ENCODE results near the gene SND1. TPM values are rescaled to one million over a fixed set of nuclear protein-coding genes. Genes with fewer than 3 reads are reported as not detected.

Gene SND1
- total RNA-seq, 1 donor from 2014 or later: 185 TPM

GRCh38 chr7:127920787-127921438 lies 268.9 kb downstream of the SND1 start:
- DNase-seq (ENCODE audit: extremely low read depth, low read depth, low spot score): no peak

- no peak for DNase-seq (ENCODE audit: extremely low read depth, low read depth, low spot score)
Measured at GRCh38 chr7:127922656-127923055, 270.7 kb downstream of the SND1 start.

- no peak for DNase-seq (ENCODE audit: extremely low read depth, low read depth, low spot score)
Measured at GRCh38 chr7:127924874-127925273, 272.9 kb downstream of the SND1 start.

- no peak for DNase-seq (ENCODE audit: extremely low read depth, low read depth, low spot score)
Measured at GRCh38 chr7:127927348-127927696, 275.3 kb downstream of the SND1 start.

- no peak for DNase-seq (ENCODE audit: extremely low read depth, low read depth, low spot score)
Measured at GRCh38 chr7:127928222-127928621, 276.2 kb downstream of the SND1 start.

GRCh38 chr7:127928852-127929251 lies 276.9 kb downstream of the SND1 start:
- no peak for DNase-seq (ENCODE audit: extremely low read depth, low read depth, low spot score)

- DNase-seq (ENCODE audit: extremely low read depth, low read depth, low spot score): no peak
Measured at GRCh38 chr7:127930341-127931328, 278.6 kb downstream of the SND1 start.

- no peak for DNase-seq (ENCODE audit: extremely low read depth, low read depth, low spot score)
Measured at GRCh38 chr7:127932076-127932475, 280.1 kb downstream of the SND1 start.

- no peak for DNase-seq (ENCODE audit: extremely low read depth, low read depth, low spot score)
Measured at GRCh38 chr7:127932496-127932895, 280.5 kb downstream of the SND1 start.

- no peak for DNase-seq (ENCODE audit: extremely low read depth, low read depth, low spot score)
Measured at GRCh38 chr7:127933146-127933545, 281.2 kb downstream of the SND1 start.

- no peak for DNase-seq (ENCODE audit: extremely low read depth, low read depth, low spot score)
Measured at GRCh38 chr7:127934711-127935110, 282.7 kb downstream of the SND1 start.

- no peak for DNase-seq (ENCODE audit: extremely low read depth, low read depth, low spot score)
Measured at GRCh38 chr7:127935847-127936376, 283.9 kb downstream of the SND1 start.

GRCh38 chr7:127937066-127937680 lies 285.2 kb downstream of the SND1 start:
- no peak for DNase-seq (ENCODE audit: extremely low read depth, low read depth, low spot score)

GRCh38 chr7:127938588-127938987 lies 286.6 kb downstream of the SND1 start:
- no peak for DNase-seq (ENCODE audit: extremely low read depth, low read depth, low spot score)

- no peak for DNase-seq (ENCODE audit: extremely low read depth, low read depth, low spot score)
Measured at GRCh38 chr7:127940381-127941160, 288.6 kb downstream of the SND1 start.

- DNase-seq (ENCODE audit: extremely low read depth, low read depth, low spot score): no peak
Measured at GRCh38 chr7:127941476-127942210, 289.6 kb downstream of the SND1 start.

- no peak for DNase-seq (ENCODE audit: extremely low read depth, low read depth, low spot score)
Measured at GRCh38 chr7:127943541-127944521, 291.8 kb downstream of the SND1 start.

- no peak for DNase-seq (ENCODE audit: extremely low read depth, low read depth, low spot score)
Measured at GRCh38 chr7:127946111-127946510, 294.1 kb downstream of the SND1 start.

- DNase-seq (ENCODE audit: extremely low read depth, low read depth, low spot score): no peak
Measured at GRCh38 chr7:127946847-127947246, 294.9 kb downstream of the SND1 start.
